ENCODE measurements around the gene IL1RAPL1.

Gene IL1RAPL1

GRCh38 chrX:28876901-28877300, 289.7 kb downstream of the IL1RAPL1 start:
- Histone ChIP-seq H3K36me3 (ENCODE audit: insufficient read depth, low read length) (no peaks in the 10 kb centered on the region), H3K27me3 (ENCODE audit: control insufficient read depth, insufficient read depth, low read length) (no peaks in the 10 kb centered on the region), H3K4me3 (ENCODE audit: low read length) (no peak overlapping the region), H3K4me2 (ENCODE audit: low read length) (no peak overlapping the region), H3K4me1 (ENCODE audit: control insufficient read depth, insufficient read depth, low read length) (no peaks in the 10 kb centered on the region), H3K9ac (ENCODE audit: low read depth, low read length) (no peak overlapping the region), H3K9me3 (replicated peaks; ENCODE audit: low read length) (no peaks in the 10 kb centered on the region)

- no peak overlapping the region for H3K4me3 ChIP-seq (ENCODE audit: low read length)
- H3K27me3 ChIP-seq (ENCODE audit: control insufficient read depth, insufficient read depth, low read length) = no peaks in the 10 kb centered on the region
- H3K4me2 ChIP-seq (ENCODE audit: low read length) = no peak overlapping the region
- no peaks in the 10 kb centered on the region for H3K4me1 ChIP-seq (ENCODE audit: control insufficient read depth, insufficient read depth, low read length)
- no peak overlapping the region for H3K9ac ChIP-seq (ENCODE audit: low read depth, low read length)
- no peaks in the 10 kb centered on the region for H3K36me3 ChIP-seq (ENCODE audit: insufficient read depth, low read length)
- H3K9me3 ChIP-seq (replicated peaks; ENCODE audit: low read length) = no peaks in the 10 kb centered on the region
Observed at GRCh38 chrX:28880136-28880535, 292.9 kb downstream of the IL1RAPL1 start.

GRCh38 chrX:28884823-28885222, 297.6 kb downstream of the IL1RAPL1 start:
- Histone ChIP-seq H3K27me3 (ENCODE audit: control insufficient read depth, insufficient read depth, low read length) (no peaks in the 10 kb centered on the region), H3K9ac (ENCODE audit: low read depth, low read length) (no peak overlapping the region), H3K4me3 (ENCODE audit: low read length) (no peak overlapping the region), H3K36me3 (ENCODE audit: insufficient read depth, low read length) (no peaks in the 10 kb centered on the region), H3K4me1 (ENCODE audit: control insufficient read depth, insufficient read depth, low read length) (no peaks in the 10 kb centered on the region), H3K4me2 (ENCODE audit: low read length) (no peak overlapping the region), H3K9me3 (replicated peaks; ENCODE audit: low read length) (no peaks in the 10 kb centered on the region)

GRCh38 chrX:28888416-28888815, 301.2 kb downstream of the IL1RAPL1 start:
- Histone ChIP-seq H3K27me3 (ENCODE audit: control insufficient read depth, insufficient read depth, low read length) (no peaks in the 10 kb centered on the region), H3K4me1 (ENCODE audit: control insufficient read depth, insufficient read depth, low read length) (no peaks in the 10 kb centered on the region), H3K4me2 (ENCODE audit: low read length) (no peak overlapping the region), H3K9ac (ENCODE audit: low read depth, low read length) (no peak overlapping the region), H3K9me3 (replicated peaks; ENCODE audit: low read length) (no peaks in the 10 kb centered on the region), H3K4me3 (ENCODE audit: low read length) (no peak overlapping the region), H3K36me3 (ENCODE audit: insufficient read depth, low read length) (no peaks in the 10 kb centered on the region)

- no peaks in the 10 kb centered on the region for H3K9me3 ChIP-seq (replicated peaks; ENCODE audit: low read length)
- no peak overlapping the region for H3K4me3 ChIP-seq (ENCODE audit: low read length)
- H3K4me2 ChIP-seq (ENCODE audit: low read length) = no peak overlapping the region
- H3K36me3 ChIP-seq (ENCODE audit: insufficient read depth, low read length) = no peaks in the 10 kb centered on the region
- no peak overlapping the region for H3K9ac ChIP-seq (ENCODE audit: low read depth, low read length)
- no peaks in the 10 kb centered on the region for H3K4me1 ChIP-seq (ENCODE audit: control insufficient read depth, insufficient read depth, low read length)
- no peaks in the 10 kb centered on the region for H3K27me3 ChIP-seq (ENCODE audit: control insufficient read depth, insufficient read depth, low read length)
Observed at GRCh38 chrX:28889591-28890090, 302.4 kb downstream of the IL1RAPL1 start.

- Histone ChIP-seq H3K9me3 (replicated peaks; ENCODE audit: low read length) (peaks cover 5% of the 10 kb centered on the region), H3K27me3 (ENCODE audit: control insufficient read depth, insufficient read depth, low read length) (no peaks in the 10 kb centered on the region), H3K4me2 (ENCODE audit: low read length) (no peak overlapping the region), H3K4me1 (ENCODE audit: control insufficient read depth, insufficient read depth, low read length) (no peaks in the 10 kb centered on the region), H3K36me3 (ENCODE audit: insufficient read depth, low read length) (no peaks in the 10 kb centered on the region), H3K4me3 (ENCODE audit: low read length) (no peak overlapping the region), H3K9ac (ENCODE audit: low read depth, low read length) (no peak overlapping the region)
Observed at GRCh38 chrX:28901637-28902036, 314.4 kb downstream of the IL1RAPL1 start.

- Histone ChIP-seq H3K9ac (ENCODE audit: low read depth, low read length) (no peak overlapping the region), H3K27me3 (ENCODE audit: control insufficient read depth, insufficient read depth, low read length) (no peaks in the 10 kb centered on the region), H3K9me3 (replicated peaks; ENCODE audit: low read length) (no peaks in the 10 kb centered on the region)
Observed at GRCh38 chrX:28910487-28910886, 323.2 kb downstream of the IL1RAPL1 start.

GRCh38 chrX:28920153-28920943, 333.1 kb downstream of the IL1RAPL1 start:
- Histone ChIP-seq H3K4me1 (ENCODE audit: control insufficient read depth, insufficient read depth, low read length) (no peaks in the 10 kb centered on the region), H3K4me2 (ENCODE audit: low read length) (no peak overlapping the region), H3K27me3 (ENCODE audit: control insufficient read depth, insufficient read depth, low read length) (no peaks in the 10 kb centered on the region), H3K36me3 (ENCODE audit: insufficient read depth, low read length) (no peaks in the 10 kb centered on the region), H3K9me3 (replicated peaks; ENCODE audit: low read length) (peaks cover 5% of the 10 kb centered on the region), H3K4me3 (ENCODE audit: low read length) (no peak overlapping the region), H3K9ac (ENCODE audit: low read depth, low read length) (no peak overlapping the region)

More at GRCh38 chrX:28910487-28910886, 323.2 kb downstream of the IL1RAPL1 start:
- Histone ChIP-seq H3K36me3 (ENCODE audit: insufficient read depth, low read length) (no peaks in the 10 kb centered on the region), H3K4me3 (ENCODE audit: low read length) (no peak overlapping the region), H3K4me2 (ENCODE audit: low read length) (no peak overlapping the region), H3K4me1 (ENCODE audit: control insufficient read depth, insufficient read depth, low read length) (no peaks in the 10 kb centered on the region)

GRCh38 chrX:28922106-28922505, 334.9 kb downstream of the IL1RAPL1 start:
- Histone ChIP-seq H3K9ac (ENCODE audit: low read depth, low read length) (no peak overlapping the region), H3K9me3 (replicated peaks; ENCODE audit: low read length) (peaks cover 5% of the 10 kb centered on the region), H3K36me3 (ENCODE audit: insufficient read depth, low read length) (no peaks in the 10 kb centered on the region), H3K27me3 (ENCODE audit: control insufficient read depth, insufficient read depth, low read length) (no peaks in the 10 kb centered on the region), H3K4me3 (ENCODE audit: low read length) (no peak overlapping the region), H3K4me1 (ENCODE audit: control insufficient read depth, insufficient read depth, low read length) (no peaks in the 10 kb centered on the region), H3K4me2 (ENCODE audit: low read length) (no peak overlapping the region)

- Histone ChIP-seq H3K4me2 (ENCODE audit: low read length) (no peak overlapping the region), H3K36me3 (ENCODE audit: insufficient read depth, low read length) (no peaks in the 10 kb centered on the region), H3K4me1 (ENCODE audit: control insufficient read depth, insufficient read depth, low read length) (no peaks in the 10 kb centered on the region)
Observed at GRCh38 chrX:28946846-28947245, 359.6 kb downstream of the IL1RAPL1 start.

GRCh38 chrX:28960063-28960462, 372.8 kb downstream of the IL1RAPL1 start:
- Histone ChIP-seq H3K4me2 (ENCODE audit: low read length) (no peak overlapping the region), H3K4me3 (ENCODE audit: low read length) (no peak overlapping the region), H3K27me3 (ENCODE audit: control insufficient read depth, insufficient read depth, low read length) (no peaks in the 10 kb centered on the region), H3K4me1 (ENCODE audit: control insufficient read depth, insufficient read depth, low read length) (no peaks in the 10 kb centered on the region), H3K9ac (ENCODE audit: low read depth, low read length) (no peak overlapping the region), H3K9me3 (replicated peaks; ENCODE audit: low read length) (no peaks in the 10 kb centered on the region), H3K36me3 (ENCODE audit: insufficient read depth, low read length) (no peaks in the 10 kb centered on the region)

More at GRCh38 chrX:28946846-28947245, 359.6 kb downstream of the IL1RAPL1 start:
- H3K9ac ChIP-seq (ENCODE audit: low read depth, low read length) = no peak overlapping the region
- H3K9me3 ChIP-seq (replicated peaks; ENCODE audit: low read length) = no peaks in the 10 kb centered on the region
- no peak overlapping the region for H3K4me3 ChIP-seq (ENCODE audit: low read length)
- H3K27me3 ChIP-seq (ENCODE audit: control insufficient read depth, insufficient read depth, low read length) = no peaks in the 10 kb centered on the region

- H3K4me1 ChIP-seq (ENCODE audit: control insufficient read depth, insufficient read depth, low read length) = no peaks in the 10 kb centered on the region
- H3K9me3 ChIP-seq (replicated peaks; ENCODE audit: low read length) = no peaks in the 10 kb centered on the region
- no peak overlapping the region for H3K9ac ChIP-seq (ENCODE audit: low read depth, low read length)
- H3K27me3 ChIP-seq (ENCODE audit: control insufficient read depth, insufficient read depth, low read length) = no peaks in the 10 kb centered on the region
- H3K36me3 ChIP-seq (ENCODE audit: insufficient read depth, low read length) = no peaks in the 10 kb centered on the region
- H3K4me2 ChIP-seq (ENCODE audit: low read length) = no peak overlapping the region
- no peak overlapping the region for H3K4me3 ChIP-seq (ENCODE audit: low read length)
Observed at GRCh38 chrX:28966331-28966730, 379.1 kb downstream of the IL1RAPL1 start.
